Left hindlimb (tissue), 1 donor: Measurements from ENCODE around the gene NCOA7.
A peak's percentile ranks its signal among the peaks of the same experiment; 100 is the strongest.
"Not testable (repeated sequence)": the region's sequence is repeated elsewhere in the genome, so short reads cannot be mapped to it uniquely, and the experiment has no call there.

Source experiments
- DNase-seq: peaks from one replicate; pipeline ENCODE4 v3.0.0-alpha.2; 2018

The NCOA7 gene

GRCh38 chr6:125842091-125842626, 51.4 kb downstream of the NCOA7 start:
- DNase-seq = no peak

GRCh38 chr6:125843593-125843992, 52.8 kb downstream of the NCOA7 start:
- no peak for DNase-seq

- DNase-seq = no peak
Observed at GRCh38 chr6:125844989-125845388, 54.2 kb downstream of the NCOA7 start.

DNA sequence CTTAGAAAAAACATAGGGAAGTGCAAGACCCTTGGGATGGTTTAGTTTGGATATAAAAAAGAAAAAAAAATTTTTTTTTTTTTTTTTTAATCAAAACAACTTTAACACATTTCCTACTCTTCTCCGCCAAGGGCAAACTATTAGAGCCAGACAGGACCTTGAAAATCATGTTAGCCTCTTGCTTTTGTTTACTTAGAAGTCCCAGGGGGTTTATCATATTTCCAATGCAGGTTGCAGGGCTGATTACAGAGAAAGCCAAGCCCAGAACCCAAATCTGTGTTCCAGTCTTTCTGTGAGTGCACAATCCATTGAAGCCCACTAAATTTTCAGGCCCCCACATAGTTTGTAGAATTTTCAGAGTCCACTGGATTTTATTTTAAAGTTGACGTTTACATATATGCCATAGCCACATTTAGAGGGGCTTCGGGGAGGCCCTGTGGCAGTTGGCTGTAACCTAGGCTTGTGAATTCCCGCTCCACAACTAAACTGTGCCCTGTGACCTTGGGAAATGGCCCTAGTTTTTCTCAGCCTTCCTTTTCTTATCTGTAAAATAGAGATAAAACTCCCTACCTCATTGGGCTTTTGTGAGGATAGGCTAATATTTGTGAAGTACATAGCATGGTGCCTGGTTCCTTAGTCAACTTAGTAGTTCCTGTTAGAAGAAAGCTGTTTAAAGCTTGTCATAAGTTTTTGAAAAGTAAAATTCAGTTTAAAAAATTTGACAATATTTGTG, 55.7 kb downstream of the NCOA7 start:
- no peak for DNase-seq

DNA sequence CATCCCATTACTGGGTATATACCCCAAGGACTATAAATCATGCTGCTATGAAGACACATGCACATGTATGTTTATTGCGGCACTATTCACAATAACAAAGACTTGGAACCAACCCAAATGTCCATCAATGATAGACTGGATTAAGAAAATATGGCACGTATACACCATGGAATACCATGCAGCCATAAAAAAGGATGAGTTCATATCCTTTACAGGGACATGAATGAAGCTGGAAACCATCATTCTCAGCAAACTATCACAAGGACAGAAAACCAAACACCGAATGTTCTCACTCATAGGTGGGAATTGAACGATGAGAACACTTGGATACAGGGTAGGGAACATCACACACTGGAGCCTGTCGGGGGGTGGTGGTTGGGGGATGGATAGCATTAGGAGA, 57.5 kb downstream of the NCOA7 start:
- not testable (repeated sequence) for DNase-seq

GRCh38 chr6:125850361-125850760, 59.6 kb downstream of the NCOA7 start:
- DNase-seq = no peak

GRCh38 chr6:125852587-125852986, 61.8 kb downstream of the NCOA7 start:
- DNase-seq = no peak

DNA sequence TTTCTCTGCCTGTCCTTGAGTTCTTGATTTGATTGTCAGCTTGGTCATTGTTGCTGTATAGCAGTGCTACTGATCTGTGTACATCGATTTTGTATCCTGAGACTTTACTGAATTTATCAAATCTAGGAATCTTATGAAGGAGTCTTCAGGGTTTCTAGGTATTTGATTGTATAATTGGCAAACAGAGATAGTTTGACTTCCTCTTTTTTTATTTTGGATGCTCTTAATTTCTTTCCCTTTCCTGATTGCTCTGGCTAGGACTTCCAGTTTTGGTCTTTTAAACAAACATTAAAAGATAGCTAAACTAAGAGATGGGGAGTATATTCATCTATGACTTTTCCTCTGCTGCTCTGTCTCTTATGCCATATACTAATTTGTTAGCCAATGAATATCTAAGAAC, 62.4 kb downstream of the NCOA7 start:
- DNase-seq = no peak

DNA sequence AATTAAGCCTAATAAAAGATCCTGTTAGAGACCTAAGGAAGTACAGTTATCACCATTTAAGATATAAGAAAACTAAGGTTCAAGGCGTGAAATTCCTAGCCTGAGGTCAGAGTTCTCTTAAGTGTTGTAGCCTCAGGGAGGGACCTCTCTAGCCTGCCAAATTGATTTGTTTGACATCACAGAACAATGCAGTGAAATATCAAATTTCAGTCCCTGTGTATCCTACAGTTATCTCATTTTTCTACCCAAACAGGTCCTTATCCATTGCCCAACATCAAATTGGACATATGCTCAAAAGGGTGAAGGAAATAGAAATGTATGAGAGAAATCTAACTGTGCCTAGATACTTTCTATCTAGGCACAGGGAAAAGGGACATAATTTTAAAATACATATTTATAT, 63.0 kb downstream of the NCOA7 start:
- DNase-seq = no peak

- no peak for DNase-seq
Observed at GRCh38 chr6:125854355-125854754, 63.6 kb downstream of the NCOA7 start.

DNA sequence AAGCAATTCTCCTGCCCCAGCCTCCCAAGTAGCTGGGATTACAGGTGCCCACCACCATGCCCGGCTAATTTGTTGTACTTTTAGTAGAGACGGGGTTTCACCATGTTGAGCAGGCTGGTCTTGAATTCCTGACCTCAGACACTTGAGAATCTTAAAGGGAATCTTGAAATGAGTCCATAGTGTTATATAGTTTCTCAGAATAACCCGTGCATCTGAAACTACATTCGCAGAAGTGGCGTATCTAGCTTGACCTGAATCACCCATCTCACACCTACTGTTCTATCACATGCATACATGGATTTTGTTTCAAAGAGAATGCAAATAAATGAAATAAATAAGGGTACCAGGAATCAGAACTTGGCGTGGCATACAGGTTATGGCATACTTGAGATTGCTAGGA, 65.0 kb downstream of the NCOA7 start:
- no peak for DNase-seq

GRCh38 chr6:125857846-125858245, 67.1 kb downstream of the NCOA7 start:
- DNase-seq = no peak

GRCh38 chr6:125858427-125859320, 67.9 kb downstream of the NCOA7 start:
- DNase-seq = peak; percentile 39

GRCh38 chr6:125859727-125860126, 69.0 kb downstream of the NCOA7 start:
- DNase-seq = no peak

GRCh38 chr6:125863023-125863422, 72.3 kb downstream of the NCOA7 start:
- no peak for DNase-seq

GRCh38 chr6:125865015-125865414, 74.3 kb downstream of the NCOA7 start:
- DNase-seq = no peak

- no peak for DNase-seq
Observed at GRCh38 chr6:125866433-125866832, 75.7 kb downstream of the NCOA7 start.

GRCh38 chr6:125867483-125867942, 76.8 kb downstream of the NCOA7 start:
- no peak for DNase-seq

- no peak for DNase-seq
Observed at GRCh38 chr6:125868252-125868651, 77.5 kb downstream of the NCOA7 start.

GRCh38 chr6:125868678-125869395, 78.1 kb downstream of the NCOA7 start:
- DNase-seq = no peak

DNA sequence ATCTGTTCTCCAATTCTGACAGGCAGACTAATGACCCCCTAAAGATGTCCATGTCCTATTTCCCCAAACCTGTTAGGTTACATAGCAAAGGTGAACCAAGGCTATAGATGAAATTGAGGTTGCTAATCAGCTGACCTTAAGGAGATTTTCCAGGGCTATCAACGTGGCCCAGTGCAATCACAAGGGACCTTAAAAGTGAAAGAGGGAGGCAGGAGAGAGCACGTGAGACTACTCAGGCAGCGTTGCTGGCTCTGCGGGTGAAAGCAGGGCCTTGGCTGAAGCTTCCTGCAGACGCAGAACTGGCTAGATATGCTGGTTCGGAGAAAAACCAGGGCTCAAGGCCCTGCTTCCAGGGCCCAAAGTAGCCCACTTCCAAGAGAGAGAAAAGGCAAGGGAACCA, 78.7 kb downstream of the NCOA7 start:
- no peak for DNase-seq

DNA sequence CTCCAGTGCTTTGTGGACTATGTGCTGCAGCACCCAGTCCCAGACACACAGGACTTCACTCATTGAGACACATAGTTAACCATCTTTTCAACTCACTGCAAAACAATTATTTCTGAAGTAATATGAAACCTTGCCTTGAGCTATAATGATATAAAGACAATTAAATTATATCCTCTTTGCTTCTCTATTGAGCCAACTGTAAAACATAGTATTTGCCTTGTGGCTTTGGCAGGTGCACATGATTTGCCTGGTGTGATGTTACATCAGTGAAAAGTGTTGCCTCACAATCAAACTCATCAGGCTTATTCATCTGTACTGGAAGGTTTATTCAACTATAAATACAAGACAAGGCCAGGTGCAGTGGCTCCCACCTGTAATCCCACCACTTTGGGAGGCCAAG, 80.6 kb downstream of the NCOA7 start:
- DNase-seq = no peak

DNA sequence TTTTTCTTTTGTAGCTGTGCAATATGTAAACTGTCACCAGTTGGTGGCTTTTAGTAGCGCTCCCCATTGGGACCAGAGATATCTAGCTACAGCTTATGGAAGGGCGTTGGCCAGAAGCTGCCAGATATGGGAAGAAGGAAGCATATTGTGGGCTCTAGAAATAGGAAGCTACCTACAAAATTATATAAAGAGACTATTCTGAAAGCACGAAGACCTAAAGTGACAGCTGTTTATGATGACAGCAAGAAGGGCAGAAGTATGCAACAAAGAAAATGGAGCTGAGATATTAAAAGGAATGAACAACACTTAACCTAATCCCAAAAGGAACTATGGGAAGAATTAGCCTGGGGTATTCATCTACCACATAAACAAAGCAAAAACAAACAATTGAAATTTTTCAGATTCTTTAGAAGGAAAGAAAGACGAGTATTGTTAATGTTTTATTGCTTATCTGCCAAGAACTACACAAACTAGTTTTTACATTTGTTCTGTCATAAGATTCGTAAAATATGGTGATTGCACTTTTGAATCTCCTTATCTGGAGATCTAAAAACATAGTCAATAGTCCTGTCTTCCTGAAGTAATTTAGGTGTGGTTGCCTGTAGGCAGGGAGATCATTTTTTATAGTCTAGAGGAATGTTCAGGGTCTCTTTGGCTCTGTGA, 81.6 kb downstream of the NCOA7 start:
- no peak for DNase-seq
